Hematopoietic multipotent progenitor cell treated with erythropoietin and hydrocortisone succinate and interleukin-3 and kit ligand, for 4 days (in vitro differentiated cells): ENCODE results near the gene APOA5.
"Not testable (repeated sequence)": the region's sequence is repeated elsewhere in the genome, so short reads cannot be mapped to it uniquely, and the experiment has no call there.

ENCODE experiments used
- DNase-seq: peaks from one replicate; pipeline ENCODE4 v3.0.0-alpha.2; 2015

The APOA5 gene, protein sequence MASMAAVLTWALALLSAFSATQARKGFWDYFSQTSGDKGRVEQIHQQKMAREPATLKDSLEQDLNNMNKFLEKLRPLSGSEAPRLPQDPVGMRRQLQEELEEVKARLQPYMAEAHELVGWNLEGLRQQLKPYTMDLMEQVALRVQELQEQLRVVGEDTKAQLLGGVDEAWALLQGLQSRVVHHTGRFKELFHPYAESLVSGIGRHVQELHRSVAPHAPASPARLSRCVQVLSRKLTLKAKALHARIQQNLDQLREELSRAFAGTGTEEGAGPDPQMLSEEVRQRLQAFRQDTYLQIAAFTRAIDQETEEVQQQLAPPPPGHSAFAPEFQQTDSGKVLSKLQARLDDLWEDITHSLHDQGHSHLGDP

DNA sequence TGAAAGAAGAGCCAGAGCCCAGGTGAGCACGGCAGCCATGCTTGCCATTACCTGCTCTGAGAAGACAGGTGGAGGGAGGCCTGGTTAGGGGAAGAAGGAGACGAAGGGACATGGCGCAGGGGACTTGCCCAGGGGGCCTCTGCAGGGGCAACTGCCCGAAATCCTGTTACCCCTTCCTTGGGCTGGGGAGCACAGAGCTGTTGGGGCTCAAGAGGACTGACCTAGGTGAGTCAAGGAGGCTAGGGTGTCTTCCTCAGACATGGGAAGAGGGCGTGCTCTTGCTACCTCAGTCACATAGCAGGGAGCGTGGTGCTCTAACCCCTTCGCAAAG lies at the start of gene APOA5:
Gene APOA5, minus strand, starts transcription at position 67 of the 331 bp plus-strand sequence. Its CDS starts 19 bp downstream, at position 48.
- no peak for DNase-seq

DNA sequence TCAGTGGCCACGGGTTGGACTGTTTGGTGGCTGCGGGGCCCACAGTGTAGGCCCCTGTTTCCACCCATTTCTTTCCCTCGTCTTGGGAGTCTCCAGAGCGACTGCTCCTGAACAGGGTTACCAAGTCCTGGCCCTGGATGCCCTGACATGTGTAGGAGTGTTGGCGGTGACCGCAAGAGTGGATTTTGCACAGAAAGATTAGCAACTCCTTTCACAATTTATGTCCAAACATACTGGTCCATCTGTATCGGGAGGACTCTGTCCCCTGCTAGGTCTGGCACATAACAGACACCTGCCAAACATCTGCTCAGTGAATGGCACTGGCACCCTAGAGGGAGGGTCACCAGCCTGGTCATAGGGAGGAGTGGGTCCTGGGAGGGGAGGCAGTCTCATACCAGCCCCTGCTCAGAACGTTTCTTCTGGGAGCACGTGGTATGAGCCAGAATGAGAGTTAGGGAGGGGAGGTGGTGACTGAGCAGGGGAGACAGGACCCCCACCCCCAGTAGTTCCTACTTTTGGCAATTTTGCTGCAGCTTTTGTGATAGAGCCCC lies 49.1 kb upstream of the APOA5 start:
- DNase-seq, result no peak

DNA sequence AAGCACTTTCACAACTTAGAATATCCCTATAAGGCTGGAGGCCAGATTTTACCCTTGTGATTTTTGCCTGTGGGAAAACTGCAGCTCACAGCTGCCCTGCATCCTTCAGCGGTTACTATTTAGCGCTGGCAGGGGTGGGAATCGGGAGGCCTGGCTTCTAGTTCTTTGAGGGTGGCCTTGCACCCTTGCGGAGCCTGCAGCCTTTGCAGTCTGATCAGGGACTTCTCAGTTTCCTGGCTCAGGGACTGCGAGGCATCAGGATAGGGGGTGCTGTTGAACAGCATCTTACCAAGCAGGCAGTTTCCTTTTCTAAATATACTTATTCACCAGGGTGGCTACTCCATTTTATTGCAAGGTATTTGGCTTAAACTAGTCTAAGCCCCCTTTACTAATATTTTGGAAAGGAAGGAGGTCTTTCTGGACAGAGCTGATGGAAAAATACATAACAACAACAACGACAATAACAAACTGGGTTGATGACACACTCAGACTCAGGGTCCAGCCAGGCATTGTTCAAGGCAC lies 48.6 kb upstream of the APOA5 start:
- peak; percentile 49 for DNase-seq

DNA sequence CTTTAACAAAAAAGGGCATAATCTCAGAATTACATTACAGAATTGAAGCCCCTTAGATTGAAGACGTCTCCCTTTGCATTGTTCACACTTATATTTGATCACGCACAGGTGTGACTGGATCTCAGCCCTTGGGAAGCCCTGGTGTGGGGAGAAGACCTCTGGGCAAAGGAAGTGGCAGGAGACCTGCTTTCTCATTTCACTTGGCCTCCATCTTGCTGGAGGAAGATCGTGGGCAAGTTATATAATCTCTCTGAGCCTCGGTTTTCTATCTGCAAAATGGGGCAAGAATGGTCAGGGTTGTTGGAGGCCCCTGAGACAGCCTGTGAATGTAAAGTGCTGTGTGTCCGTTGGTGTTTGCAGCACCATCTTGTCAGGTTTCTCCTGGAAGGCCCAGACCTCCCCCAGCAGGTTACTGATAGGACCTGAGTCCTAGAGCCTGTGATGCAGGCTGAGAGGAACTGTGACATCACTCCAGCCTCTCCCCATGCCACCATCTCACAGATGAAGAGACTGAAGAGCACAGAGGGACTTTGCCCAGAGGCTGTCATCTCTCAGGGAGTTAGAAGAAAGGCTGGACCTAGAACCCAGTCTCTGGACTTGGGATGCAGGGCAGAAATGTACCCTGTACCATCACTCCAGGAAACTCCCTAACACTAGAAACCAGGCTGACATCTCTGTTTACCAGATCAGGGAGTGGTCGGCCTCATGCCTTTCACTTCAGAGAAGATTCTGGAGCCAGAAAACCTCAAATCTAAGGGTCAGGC lies 46.8 kb upstream of the APOA5 start:
- no peak for DNase-seq

DNA sequence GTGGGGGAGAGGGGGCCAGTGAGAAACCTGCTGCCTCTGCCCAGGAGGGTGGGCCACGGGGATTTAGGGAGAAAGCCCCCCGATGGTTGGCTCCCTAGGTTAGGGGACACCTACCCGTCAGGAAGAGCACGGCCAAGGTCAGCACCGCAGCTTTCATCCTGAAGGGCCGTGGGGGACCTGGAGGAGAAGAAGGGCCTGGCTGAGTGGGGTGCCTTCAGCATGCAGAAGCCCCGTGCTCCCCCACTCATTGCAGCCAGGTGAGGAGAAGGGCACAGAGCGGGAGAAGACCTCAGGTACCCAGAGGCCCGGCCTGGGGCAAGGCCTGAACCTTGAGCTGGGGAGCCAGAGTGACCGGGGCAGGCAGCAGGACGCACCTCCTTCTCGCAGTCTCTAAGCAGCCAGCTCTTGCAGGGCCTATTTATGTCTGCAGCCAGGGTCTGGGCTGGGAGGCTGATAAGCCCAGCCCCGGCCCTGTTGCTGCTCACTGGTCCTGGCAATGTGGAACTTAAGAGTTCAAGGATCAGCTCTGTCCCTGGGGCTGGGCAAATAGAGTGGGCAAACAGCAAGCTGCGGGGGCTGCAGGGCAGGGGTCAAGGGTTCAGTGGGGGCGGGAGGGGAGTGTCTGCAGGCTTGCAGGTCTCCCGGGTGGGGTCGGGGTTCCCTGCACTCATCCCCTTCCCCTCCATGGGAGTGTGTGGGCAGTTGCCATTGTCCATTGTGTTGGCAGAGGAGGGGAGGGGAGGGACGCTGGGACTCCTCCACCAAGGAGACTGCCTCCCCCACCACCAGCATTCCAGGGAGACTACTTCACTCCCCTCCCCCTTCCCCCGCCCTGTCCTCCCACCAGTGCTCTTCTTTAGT lies 45.8 kb upstream of the APOA5 start, which contains the start of gene APOA1:
Gene APOA1, minus strand, starts transcription at position 392 of the 861 bp plus-strand sequence. Its CDS starts 235 bp downstream, at position 157.
- DNase-seq, result no peak

DNA sequence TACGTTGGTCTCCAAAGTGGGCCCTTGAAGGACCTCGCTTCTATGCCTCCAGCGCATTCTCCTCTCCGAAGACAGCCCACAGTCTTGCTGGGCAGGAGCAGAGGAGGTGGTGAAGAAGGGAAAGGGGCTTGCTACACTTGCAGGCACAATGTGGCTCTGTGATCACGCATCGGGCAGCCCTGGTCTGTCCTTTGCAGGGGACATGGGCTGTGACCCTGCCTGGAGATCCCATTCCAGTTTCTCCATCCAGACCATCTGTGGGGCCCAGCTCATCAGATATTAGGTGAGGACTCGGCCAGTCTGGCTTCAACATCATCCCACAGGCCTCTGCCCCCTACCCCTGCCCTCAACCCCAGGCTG lies 44.9 kb upstream of the APOA5 start:
- DNase-seq, result no peak

DNA sequence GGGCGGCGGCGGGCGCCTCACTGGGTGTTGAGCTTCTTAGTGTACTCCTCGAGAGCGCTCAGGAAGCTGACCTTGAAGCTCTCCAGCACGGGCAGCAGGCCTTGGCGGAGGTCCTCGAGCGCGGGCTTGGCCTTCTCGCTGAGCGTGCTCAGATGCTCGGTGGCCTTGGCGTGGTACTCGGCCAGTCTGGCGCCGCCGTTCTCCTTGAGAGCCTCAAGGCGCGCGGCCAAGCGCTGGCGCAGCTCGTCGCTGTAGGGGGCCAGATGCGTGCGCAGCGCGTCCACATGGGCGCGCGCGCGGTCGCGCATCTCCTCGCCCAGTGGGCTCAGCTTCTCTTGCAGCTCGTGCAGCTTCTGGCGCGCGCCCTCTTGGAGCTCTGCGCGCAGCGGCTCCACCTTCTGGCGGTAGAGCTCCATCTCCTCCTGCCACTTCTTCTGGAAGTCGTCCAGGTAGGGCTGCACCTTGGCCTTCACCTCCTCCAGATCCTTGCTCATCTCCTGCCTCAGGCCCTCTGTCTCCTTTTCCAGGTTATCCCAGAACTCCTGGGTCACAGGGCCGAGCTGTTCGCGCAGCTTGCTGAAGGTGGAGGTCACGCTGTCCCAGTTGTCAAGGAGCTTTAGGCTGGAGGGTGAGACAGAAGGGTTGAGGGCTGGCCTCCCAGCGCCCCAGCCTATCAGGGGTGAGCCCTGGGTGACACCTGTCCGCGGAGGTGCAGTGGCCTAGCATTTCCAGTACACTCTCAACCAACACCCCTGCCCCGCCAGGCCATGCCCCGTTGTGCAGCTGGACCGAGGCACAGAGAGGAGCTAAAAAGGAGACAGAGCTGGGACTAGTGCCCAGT lies 44.3 kb upstream of the APOA5 start:
- DNase-seq, result peak; percentile 97

DNA sequence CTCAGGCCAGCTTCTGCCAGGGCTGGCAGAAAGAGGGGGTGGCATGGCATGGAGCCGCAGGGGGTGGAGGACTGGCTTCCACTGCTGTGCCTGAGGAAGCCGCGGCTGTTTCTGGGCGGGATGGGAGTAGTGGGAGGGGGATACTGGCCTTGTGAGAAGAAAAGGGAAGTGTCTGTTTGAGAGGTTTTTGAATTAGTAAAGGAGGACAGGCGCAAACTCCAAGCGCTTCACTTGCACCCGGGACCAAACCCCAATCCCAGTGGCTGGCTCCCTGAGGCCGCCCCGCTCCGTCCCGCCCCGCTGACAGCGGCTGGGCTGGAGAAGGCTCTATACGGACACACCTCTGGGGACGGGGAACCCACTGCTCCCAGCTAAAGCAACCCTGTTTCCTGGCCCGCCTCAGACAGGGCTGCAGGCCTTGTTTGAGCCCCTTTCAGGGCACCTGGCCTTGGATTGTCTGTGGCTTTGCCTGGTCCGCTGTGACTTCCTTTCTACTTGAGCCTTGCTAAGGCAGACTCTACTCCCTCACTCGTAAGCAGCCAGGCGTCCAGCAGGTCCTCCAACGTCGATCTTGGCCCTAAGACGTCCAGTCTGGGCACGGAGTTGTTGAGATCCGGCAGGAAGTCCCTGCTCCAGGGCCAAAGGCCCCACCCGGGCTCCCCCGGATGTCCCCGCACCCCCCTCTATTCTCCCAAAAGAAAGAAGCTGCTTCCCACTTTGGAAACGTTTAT lies 43.5 kb upstream of the APOA5 start:
- peak; percentile 74 for DNase-seq

DNA sequence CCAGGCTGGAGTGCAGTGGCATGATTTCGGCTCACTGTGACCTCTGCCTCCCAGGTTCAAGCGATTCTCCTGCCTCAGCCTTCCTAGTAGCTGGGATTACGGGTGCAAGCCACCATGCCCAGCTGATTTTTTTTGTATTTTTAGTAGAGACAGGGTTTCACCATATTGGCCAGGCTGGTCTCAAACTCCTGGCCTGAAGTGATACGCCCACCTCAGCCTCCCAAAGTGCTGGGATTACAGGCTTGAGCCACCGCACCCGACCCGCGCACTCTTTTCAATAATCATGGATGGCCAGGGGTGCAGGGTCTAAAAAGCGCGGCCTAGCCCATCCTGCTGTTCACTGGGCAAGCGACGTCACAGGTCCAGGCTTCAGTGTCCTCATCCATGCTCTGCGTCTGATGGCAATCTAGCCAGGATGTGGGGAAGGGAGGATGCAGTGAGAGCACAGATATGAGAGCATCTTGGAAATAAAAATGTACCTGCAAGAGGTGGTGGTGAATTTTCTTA lies 42.9 kb upstream of the APOA5 start:
- DNase-seq, result not testable (repeated sequence)

DNA sequence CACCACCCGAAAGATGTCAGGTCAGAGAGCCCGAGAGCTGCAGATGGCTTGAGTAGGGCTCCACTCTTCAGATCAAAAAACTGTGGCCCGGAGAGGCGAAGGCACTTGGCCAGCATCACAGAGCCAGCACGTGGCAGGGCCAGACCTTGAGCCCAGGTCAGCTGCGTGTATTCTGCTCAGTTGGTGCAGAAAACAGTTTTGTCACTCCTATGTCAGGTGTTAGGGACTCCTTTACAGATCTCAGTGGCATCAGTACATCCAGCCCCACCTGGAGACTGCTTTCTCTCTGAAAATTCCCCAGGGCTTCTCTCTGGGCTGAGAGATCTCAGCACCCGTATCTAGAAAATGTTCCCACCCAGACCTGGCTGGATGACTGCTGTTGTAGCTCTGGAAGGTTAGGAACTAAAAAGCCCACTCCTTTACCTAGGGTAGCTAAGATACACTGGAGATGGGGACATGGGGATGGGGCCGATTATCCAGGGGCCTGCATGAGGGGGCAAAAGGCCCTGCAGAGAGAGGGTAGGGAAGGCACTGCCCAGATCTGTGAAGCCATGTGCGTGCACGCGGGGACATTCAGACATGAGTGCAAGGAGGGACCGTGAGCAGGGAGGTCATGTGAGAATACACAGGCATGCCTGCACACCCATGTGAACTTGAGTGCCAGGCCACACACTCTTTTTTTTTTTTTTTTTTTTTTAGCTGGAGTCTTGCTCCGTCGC lies 42.3 kb upstream of the APOA5 start:
- no peak for DNase-seq

DNA sequence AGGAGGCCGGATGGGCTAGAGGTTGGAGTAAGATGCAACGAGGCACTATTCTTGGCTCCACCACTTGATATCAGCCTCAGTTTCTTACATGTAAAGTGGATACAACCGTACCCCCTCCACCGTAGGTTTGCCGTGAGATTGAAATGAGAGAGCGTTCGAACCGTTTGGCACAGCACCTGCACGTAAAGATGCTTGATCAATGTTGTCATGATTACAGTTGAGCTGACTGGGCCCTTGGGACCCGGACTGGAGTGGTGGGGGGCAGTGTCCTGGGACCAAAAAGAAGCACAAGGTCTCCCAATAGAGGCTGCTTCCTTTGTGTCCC lies 41.8 kb upstream of the APOA5 start:
- DNase-seq, result no peak

DNA sequence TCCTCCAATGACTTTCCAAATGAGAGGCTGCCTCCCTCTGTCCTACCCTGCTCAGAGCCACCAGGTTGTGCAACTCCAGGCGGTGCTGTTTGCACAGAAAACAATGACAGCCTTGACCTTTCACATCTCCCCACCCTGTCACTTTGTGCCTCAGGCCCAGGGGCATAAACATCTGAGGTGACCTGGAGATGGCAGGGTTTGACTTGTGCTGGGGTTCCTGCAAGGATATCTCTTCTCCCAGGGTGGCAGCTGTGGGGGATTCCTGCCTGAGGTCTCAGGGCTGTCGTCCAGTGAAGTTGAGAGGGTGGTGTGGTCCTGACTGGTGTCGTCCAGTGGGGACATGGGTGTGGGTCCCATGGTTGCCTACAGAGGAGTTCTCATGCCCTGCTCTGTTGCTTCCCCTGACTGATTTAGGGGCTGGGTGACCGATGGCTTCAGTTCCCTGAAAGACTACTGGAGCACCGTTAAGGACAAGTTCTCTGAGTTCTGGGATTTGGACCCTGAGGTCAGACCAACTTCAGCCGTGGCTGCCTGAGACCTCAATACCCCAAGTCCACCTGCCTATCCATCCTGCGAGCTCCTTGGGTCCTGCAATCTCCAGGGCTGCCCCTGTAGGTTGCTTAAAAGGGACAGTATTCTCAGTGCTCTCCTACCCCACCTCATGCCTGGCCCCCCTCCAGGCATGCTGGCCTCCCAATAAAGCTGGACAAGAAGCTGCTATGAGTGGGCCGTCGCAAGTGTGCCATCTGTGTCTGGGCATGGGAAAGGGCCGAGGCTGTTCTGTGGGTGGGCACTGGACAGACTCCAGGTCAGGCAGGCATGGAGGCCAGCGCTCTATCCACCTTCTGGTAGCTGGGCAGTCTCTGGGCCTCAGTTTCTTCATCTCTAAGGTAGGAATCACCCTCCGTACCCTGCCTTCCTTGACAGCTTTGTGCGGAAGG lies 40.9 kb upstream of the APOA5 start:
- no peak for DNase-seq

DNA sequence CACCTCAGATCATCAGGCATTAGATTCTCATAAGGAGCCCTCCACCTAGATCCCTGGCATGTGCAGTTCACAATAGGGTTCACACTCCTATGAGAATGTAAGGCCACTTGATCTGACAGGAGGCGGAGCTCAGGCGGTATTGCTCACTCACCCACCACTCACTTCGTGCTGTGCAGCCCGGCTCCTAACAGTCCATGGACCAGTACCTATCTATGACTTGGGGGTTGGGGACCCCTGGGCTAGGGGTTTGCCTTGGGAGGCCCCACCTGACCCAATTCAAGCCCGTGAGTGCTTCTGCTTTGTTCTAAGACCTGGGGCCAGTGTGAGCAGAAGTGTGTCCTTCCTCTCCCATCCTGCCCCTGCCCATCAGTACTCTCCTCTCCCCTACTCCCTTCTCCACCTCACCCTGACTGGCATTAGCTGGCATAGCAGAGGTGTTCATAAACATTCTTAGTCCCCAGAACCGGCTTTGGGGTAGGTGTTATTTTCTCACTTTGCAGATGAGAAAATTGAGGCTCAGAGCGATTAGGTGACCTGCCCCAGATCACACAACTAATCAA lies 40.2 kb upstream of the APOA5 start:
- DNase-seq, result no peak

DNA sequence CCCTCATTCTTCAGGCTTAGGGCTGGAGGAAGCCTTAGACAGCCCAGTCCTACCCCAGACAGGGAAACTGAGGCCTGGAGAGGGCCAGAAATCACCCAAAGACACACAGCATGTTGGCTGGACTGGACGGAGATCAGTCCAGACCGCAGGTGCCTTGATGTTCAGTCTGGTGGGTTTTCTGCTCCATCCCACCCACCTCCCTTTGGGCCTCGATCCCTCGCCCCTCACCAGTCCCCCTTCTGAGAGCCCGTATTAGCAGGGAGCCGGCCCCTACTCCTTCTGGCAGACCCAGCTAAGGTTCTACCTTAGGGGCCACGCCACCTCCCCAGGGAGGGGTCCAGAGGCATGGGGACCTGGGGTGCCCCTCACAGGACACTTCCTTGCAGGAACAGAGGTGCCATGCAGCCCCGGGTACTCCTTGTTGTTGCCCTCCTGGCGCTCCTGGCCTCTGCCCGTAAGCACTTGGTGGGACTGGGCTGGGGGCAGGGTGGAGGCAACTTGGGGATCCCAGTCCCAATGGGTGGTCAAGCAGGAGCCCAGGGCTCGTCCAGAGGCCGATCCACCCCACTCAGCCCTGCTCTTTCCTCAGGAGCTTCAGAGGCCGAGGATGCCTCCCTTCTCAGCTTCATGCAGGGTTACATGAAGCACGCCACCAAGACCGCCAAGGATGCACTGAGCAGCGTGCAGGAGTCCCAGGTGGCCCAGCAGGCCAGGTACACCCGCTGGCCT lies 38.7 kb upstream of the APOA5 start:
- no peak for DNase-seq

DNA sequence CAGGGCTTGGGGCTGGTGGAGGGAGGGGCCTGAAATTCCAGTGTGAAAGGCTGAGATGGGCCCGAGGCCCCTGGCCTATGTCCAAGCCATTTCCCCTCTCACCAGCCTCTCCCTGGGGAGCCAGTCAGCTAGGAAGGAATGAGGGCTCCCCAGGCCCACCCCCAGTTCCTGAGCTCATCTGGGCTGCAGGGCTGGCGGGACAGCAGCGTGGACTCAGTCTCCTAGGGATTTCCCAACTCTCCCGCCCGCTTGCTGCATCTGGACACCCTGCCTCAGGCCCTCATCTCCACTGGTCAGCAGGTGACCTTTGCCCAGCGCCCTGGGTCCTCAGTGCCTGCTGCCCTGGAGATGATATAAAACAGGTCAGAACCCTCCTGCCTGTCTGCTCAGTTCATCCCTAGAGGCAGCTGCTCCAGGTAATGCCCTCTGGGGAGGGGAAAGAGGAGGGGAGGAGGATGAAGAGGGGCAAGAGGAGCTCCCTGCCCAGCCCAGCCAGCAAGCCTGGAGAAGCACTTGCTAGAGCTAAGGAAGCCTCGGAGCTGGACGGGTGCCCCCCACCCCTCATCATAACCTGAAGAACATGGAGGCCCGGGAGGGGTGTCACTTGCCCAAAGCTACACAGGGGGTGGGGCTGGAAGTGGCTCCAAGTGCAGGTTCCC lies 38.0 kb upstream of the APOA5 start, which contains the start of gene APOC3:
Gene APOC3, plus strand, starts transcription at position 383 of the 659 bp plus-strand sequence. CDS start 676 bp downstream, outside the sequence.
- no peak for DNase-seq

DNA sequence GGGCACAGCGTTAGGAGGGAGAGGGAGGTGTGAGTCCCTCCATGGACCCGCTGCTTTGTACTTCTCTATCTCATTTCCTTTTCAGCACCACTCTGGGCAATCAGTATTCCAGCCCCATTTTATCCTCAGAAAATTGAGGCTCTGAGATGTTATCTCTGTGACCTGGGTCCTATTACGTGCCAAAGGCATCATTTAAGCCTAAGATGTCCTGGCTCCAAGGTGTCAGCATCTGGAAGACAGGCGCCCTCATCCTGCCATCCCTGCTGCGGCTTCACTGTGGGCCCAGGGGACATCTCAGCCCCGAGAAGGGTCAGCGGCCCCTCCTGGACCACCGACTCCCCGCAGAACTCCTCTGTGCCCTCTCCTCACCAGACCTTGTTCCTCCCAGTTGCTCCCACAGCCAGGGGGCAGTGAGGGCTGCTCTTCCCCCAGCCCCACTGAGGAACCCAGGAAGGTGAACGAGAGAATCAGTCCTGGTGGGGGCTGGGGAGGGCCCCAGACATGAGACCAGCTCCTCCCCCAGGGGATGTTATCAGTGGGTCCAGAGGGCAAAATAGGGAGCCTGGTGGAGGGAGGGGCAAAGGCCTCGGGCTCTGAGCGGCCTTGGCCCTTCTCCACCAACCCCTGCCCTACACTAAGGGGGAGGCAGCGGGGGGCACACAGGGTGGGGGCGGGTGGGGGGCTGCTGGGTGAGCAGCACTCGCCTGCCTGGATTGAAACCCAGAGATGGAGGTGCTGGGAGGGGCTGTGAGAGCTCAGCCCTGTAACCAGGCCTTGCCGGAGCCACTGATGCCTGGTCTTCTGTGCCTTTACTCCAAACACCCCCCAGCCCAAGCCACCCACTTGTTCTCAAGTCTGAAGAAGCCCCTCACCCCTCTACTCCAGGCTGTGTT lies 37.2 kb upstream of the APOA5 start:
- DNase-seq, result peak; percentile 27
